NCI-H128 (cell line): Measurements from ENCODE around the gene LTB4R.

Experiments
- DNase-seq: peaks from one replicate; lab custom pipeline; 2025; ENCODE audit not compliant: unreplicated experiment; lab: John Stamatoyannopoulos, UW

LTB4R gene

DNA sequence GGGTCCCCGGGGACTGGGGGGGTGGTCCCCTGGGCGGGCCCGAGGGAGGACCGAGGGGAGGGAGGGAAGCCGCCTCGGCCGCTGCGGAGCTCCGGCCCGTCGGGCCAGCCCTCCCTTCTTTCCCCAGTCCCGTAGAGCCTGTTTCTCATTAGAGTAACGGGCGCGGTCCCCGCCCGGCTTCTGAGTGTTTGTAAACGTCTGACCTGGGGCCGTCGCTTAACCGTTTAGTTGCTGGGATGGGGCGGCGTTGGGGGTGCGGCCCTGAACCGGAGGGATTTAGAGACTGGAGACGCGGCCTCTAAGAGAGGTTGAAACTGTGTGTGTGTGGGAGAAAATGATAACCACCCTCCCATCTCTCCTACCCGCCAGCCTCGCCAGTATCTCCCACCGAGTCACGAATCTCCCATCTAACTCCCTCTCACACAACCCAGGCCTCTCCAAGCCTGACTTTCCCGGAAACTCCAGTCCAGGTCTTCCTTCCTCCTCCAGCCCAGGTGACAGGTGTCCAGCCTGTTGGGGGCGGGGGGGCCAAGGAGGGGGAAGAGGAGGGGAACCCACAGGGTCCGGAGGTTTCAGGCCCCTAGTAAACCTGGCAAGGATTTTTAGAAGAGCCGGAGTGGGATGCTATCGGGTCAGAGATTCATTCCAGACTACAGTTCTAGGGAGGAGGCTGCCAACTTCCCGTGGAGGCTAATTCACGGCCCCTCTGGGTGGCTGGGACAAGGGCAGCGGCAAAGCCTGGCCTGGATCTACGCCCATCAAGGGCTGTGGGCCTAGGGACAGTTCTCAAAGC, 55.6 kb downstream of the LTB4R start:
- peak; percentile 89 for DNase-seq
